ENCODE results near the gene ROR2. TPM values are rescaled to one million over a fixed set of nuclear protein-coding genes. Genes with fewer than 3 reads are reported as not detected.

The ROR2 gene
- total RNA-seq, 2 donors from 2014 or later: 0.21 to 0.68 TPM

GRCh38 chr9:91782708-91783214, 167.3 kb downstream of the ROR2 start:
- DNase-seq (ENCODE audit: low spot score): no peak
- Histone ChIP-seq H3K4me1 (ENCODE audit: control insufficient read depth in 1 of 2, low read depth in 2 of 2) (no peaks in the 10 kb centered on the region), H3K27ac (no peak overlapping the region)

DNA sequence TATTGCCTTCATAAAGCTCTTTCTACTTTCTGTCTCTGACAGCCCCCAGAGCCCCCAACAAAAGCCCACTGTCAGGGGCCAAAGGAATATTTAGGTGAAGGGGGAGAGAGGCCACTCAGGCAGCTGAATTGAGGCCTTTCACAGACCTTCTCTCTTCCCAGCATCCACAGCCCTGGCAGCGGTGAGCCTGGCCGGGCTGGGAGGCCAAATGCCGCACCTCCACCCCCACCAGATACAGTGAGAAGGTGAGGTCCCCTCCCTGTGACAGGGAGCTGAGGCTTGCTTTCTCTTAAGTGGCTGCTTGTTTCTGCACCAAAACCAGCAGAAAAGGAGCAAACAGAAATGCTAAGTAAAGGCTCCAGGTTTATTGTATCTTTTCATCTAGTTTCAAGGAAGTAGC, 168.1 kb downstream of the ROR2 start:
- H3K27me3 ChIP-seq (replicated peaks; ENCODE audit: insufficient read depth): no peaks in the 10 kb centered on the region
- no peak for TF ChIP-seq CTCF (IDR thresholded peaks at IDR 0.05)
- H3K27ac ChIP-seq: no peak overlapping the region
- no peaks in the 10 kb centered on the region for H3K9me3 ChIP-seq
- H3K4me1 ChIP-seq (ENCODE audit: control insufficient read depth in 1 of 2, low read depth in 2 of 2): no peaks in the 10 kb centered on the region
- no peak overlapping the region for H3K4me3 ChIP-seq
- no peak for ATAC-seq (ENCODE audit: insufficient number of reproducible peaks, low FRiP score, low read depth)
- DNase-seq (ENCODE audit: low spot score): no peak
- no peaks in the 10 kb centered on the region for H3K36me3 ChIP-seq

More at GRCh38 chr9:91782708-91783214, 167.3 kb downstream of the ROR2 start:
- no peak for ATAC-seq (ENCODE audit: insufficient number of reproducible peaks, low FRiP score, low read depth)
- Histone ChIP-seq H3K9me3 (no peaks in the 10 kb centered on the region), H3K27me3 (replicated peaks; ENCODE audit: insufficient read depth) (no peaks in the 10 kb centered on the region), H3K36me3 (no peaks in the 10 kb centered on the region), H3K4me3 (no peak overlapping the region)
- TF ChIP-seq CTCF (IDR thresholded peaks at IDR 0.05): no peak

- ATAC-seq (ENCODE audit: insufficient number of reproducible peaks, low FRiP score, low read depth): no peak
- H3K27ac ChIP-seq: no peak overlapping the region
- no peaks in the 10 kb centered on the region for H3K9me3 ChIP-seq
Observed at GRCh38 chr9:91781116-91781515, 168.9 kb downstream of the ROR2 start.

GRCh38 chr9:91778031-91778430, 172.0 kb downstream of the ROR2 start:
- Histone ChIP-seq H3K36me3 (no peaks in the 10 kb centered on the region), H3K9me3 (no peaks in the 10 kb centered on the region), H3K27ac (no peak overlapping the region), H3K27me3 (replicated peaks; ENCODE audit: insufficient read depth) (no peaks in the 10 kb centered on the region), H3K4me1 (ENCODE audit: control insufficient read depth in 1 of 2, low read depth in 2 of 2) (no peaks in the 10 kb centered on the region), H3K4me3 (no peak overlapping the region)
- TF ChIP-seq CTCF (IDR thresholded peaks at IDR 0.05): no peak
- ATAC-seq (ENCODE audit: insufficient number of reproducible peaks, low FRiP score, low read depth): no peak
- DNase-seq (ENCODE audit: low spot score): no peak

More at GRCh38 chr9:91781116-91781515, 168.9 kb downstream of the ROR2 start:
- Histone ChIP-seq H3K36me3 (no peaks in the 10 kb centered on the region), H3K27me3 (replicated peaks; ENCODE audit: insufficient read depth) (no peaks in the 10 kb centered on the region), H3K4me1 (ENCODE audit: control insufficient read depth in 1 of 2, low read depth in 2 of 2) (no peaks in the 10 kb centered on the region), H3K4me3 (no peak overlapping the region)
- no peak for TF ChIP-seq CTCF (IDR thresholded peaks at IDR 0.05)
- DNase-seq (ENCODE audit: low spot score): no peak

GRCh38 chr9:91777292-91777830, 172.7 kb downstream of the ROR2 start:
- ATAC-seq (ENCODE audit: insufficient number of reproducible peaks, low FRiP score, low read depth) (no peak), DNase-seq (ENCODE audit: low spot score) (no peak)
- no peak for TF ChIP-seq CTCF (IDR thresholded peaks at IDR 0.05)

More at GRCh38 chr9:91777292-91777830, 172.7 kb downstream of the ROR2 start:
- H3K27ac ChIP-seq: no peak overlapping the region
- no peaks in the 10 kb centered on the region for H3K36me3 ChIP-seq
- H3K27me3 ChIP-seq (replicated peaks; ENCODE audit: insufficient read depth): no peaks in the 10 kb centered on the region
- H3K9me3 ChIP-seq: no peaks in the 10 kb centered on the region
- no peak overlapping the region for H3K4me3 ChIP-seq
- H3K4me1 ChIP-seq (ENCODE audit: control insufficient read depth in 1 of 2, low read depth in 2 of 2): no peaks in the 10 kb centered on the region

All from thoracic aorta (tissue), 2 donors.